Cortex of kidney (tissue), 1 donor: ENCODE measurements around the gene INSM2.

ENCODE experiments used
- DNase-seq: peaks from one replicate; lab custom pipeline; 2025; lab: John Stamatoyannopoulos, UW

Gene INSM2, protein sequence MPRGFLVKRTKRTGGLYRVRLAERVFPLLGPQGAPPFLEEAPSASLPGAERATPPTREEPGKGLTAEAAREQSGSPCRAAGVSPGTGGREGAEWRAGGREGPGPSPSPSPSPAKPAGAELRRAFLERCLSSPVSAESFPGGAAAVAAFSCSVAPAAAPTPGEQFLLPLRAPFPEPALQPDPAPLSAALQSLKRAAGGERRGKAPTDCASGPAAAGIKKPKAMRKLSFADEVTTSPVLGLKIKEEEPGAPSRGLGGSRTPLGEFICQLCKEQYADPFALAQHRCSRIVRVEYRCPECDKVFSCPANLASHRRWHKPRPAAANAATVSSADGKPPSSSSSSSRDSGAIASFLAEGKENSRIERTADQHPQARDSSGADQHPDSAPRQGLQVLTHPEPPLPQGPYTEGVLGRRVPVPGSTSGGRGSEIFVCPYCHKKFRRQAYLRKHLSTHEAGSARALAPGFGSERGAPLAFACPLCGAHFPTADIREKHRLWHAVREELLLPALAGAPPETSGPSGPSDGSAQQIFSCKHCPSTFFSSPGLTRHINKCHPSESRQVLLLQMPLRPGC

DNA sequence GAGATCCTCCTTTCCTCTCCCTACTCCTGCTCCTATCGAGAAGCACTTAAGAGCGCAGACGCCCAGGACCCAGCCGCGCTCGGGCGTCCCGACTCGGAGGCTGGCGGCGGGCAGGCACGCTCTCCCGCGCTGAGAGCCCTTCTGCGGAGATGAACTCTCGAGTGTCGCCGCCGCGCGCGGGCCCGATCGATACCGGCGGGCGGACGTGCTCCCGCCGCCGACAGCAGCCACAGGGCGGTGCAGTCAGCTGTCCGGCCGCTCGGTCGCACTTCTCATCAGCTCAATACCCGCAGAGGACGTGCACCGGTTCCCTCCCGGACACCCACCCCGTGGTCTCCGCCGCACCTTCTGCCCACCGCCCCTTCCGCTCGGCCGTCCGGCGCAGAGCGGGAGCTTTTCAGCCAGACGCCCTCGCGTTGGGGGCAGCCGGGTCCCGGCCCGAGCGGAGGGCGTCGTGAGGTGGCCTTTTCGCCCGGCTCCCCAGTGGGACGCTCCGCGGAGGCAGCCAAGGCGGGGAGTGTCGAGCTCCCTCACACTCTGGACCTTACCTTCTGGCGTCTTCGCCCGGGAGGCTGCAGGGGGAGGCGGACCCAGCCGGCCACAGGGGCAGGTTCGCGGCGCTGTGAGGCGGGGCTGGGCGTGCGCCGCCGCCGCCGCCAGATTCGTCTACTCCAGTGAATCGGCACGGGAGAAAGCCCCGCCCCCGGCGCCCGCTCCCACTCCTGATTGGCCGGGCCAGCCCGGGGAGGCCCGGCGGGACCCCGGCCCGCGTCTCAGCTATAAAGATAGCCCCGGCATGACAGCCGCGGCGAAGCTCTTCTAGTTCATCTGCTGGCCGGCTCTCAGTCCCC is at the start of gene INSM2:
INSM2 (plus strand) TSS at position 808 of the 851 bp plus-strand sequence. CDS start 89 bp downstream, outside the sequence.
- no peak for DNase-seq

DNA sequence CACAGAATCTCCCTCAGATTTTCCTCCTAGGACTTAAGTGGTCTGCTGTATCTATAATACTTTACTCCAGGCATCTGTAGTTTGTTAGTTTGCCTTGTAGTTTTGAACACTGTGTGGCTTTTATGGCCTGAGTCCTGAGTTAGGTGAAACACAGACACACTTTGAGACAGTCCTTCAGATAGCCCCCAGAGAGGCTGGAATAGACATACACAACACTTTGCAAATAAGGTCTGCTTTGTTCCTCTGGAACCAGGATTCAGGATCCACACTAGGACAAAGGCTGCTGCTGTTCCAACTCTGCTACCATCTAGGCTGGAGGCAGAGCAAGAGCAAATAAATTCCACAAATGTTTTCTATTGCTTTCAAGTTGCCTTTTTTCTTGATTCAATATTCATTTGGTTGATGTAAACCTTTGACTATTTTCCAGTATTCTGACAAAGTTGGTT is 41.4 kb upstream of the INSM2 start:
- no peak for DNase-seq

DNA sequence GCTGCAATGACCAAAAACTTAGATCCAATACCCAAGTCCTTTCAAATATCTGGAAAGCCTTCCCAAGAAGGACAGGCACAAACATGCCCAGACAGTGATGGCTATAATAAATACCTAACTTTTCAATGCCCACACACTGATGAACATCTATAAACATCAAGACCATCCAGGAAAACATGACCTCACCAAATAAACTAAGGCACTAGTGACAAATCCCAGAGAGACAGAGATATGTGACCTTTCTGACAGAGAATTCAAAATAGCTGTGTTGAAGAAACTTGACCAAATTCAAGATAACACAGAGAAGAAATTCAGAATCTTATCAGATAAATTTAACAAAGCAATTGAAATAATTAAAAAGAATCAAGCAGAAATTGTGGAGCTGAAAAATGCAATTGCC is 38.7 kb upstream of the INSM2 start:
- DNase-seq, result no peak

DNA sequence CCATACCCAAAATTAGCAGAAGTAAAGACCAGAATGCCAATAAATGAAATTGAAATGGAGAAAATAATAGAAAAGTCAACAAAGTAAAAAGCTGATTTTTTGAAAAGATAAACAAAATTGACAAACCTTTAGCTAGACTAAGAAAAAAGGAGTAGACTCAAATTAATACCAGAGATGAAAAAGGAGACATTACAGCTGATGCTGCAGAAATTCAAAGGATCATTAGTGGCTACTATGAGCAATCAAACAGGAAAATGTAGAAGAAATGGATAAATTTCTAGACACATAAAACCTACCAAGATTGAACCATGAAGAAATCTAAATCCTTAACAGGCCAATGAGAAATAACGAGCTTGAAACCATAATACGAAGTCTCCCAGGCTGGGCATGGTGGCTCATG is 34.8 kb upstream of the INSM2 start:
- no peak for DNase-seq

DNA sequence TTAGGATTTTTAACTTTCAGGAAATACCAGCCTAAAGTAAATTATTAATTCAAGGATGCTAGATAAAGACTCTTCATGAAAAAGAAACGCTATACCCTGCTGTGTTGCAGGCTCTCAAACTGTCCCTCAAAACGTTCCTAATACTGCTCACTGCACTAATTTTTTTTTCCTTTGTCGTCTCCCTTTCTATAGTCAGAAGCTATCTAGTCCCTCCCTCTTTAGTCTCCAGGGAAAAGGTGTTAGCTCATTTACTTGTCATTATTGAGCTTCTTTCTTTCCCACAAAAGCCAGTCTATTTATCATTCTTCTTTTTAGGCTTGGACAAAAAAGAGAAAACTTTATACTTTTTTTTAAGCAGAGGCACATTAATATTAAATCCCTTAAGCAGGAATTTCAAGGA is 30.3 kb upstream of the INSM2 start:
- no peak for DNase-seq

DNA sequence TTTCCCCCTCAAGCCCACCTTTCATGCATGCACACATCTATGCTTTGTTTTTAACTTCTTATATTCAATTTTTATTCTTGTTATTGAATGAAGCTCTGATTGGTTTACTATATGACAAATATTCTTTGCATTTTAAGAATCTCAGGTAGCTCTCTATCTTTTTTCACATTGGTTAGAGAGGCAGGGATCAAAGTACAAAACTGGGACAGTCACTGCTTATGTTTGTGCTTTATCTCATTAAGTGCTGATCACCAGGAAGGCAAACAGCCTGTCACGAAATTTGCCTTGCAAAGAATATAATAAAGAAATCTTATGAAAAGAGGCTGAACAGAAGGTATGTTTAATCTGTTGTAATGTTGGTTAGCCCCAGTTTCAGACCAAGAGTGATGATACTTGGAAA is 29.7 kb upstream of the INSM2 start:
- DNase-seq, result no peak

DNA sequence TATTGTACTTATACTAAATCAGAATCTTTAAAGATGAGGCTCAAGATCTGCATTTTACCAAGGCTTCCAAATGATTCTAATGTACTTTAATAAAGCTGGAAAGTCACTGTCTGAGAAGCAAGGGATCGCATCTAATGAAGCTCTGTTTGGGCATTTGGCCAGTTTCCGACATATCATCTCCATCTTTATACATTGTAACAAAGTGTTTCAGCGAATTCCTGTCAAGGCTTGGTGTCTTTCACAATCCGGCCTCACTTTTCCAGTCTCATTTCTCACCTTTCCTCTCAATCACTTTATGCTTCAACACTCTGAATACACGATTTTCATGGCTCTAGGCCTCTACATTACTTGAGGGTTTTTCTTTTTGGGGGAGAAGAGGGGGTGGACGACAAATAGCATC is 27.5 kb upstream of the INSM2 start:
- DNase-seq, result no peak

DNA sequence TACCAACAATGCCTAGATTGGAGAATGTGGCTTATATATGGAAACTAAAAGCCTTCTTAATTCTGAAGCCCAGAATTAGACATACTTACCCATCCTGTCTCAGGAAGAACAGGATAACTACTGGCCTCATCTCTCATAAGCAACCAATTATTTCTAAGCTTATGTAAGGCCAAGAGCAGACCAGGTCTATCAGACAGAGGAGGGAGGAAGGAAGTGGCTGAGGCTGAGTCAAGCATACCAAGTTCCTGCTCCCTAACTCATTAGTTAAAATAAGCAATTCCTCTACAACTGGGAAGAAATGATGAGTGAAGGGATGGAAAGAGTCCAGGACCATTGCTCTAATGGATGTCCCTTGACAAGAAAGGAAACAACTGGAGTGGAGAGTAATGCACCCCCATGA is 27.0 kb upstream of the INSM2 start:
- DNase-seq, result no peak

DNA sequence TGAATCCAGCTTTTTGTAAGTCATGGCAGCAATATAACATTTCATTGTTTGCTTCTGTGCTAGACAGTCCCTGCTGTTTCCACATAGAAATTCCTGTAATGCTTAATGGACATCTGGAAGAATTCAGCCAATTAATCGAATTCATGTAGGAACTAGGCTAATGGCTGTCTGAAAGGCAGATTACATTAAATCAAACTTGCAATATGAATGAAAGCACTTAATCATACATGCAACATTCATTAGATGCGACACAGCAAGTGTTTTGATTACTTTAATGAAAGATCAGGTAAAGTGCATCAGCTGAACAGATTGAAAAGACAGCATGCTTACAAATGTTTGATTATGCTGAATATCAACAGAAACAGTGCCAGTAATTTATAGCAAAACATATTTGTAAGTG is 24.1 kb upstream of the INSM2 start:
- no peak for DNase-seq

DNA sequence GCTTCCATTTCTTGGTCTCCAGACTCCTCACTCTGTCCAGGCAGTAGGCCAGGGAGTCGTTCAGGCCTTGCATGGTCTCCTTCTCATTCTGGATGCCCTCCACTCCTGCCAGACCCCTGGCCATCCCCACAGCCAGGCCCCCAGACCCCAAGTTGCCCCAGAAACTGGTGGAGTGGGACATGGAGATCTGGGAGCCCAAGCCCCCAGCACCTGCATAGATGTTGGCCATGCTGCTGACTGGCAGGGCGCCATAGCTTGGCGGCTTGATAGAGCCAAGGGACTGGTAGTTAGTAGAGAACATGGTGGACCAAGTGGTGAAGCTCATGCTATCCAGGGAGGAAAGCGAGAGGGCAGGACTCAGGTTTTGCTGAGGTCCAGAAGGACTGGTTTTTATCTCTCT is 21.2 kb upstream of the INSM2 start:
- DNase-seq, result no peak

DNA sequence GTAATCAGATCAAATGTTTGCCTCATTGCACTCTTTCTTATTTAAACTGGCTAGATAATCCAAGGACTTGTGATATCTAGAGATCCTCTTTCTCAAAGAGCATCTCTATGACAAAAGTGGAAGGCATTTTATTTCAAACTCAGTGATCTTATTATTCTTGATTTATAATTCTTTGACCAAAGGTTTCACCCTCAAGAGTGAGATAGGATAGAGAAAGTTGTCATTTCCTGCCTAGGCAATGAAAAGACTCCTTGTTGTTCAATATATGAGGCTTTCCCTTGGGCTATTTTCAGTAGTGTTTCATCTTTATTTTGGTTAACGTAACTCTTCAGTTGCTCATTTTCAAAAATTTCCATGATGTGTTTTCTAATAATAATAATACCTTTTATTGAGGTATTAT is 18.0 kb upstream of the INSM2 start:
- no peak for DNase-seq

DNA sequence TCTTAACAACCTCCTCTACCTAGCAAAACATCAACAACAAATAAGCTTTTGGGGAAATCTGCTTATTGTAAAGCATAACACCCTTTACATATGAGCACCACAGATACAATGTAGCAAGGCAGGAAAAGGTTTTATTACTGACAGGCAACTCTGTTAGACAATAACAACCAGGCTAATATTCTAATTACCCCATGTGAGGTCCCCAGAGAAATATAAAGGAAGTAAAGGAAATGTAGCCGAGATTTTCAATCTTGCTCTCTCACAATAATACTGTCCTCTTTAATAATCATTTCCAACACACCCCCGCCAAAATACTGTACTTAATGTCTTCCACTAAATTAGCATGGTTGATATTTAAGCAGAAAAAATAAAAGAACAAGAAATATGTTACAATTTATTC is 14.0 kb upstream of the INSM2 start:
- DNase-seq, result no peak

DNA sequence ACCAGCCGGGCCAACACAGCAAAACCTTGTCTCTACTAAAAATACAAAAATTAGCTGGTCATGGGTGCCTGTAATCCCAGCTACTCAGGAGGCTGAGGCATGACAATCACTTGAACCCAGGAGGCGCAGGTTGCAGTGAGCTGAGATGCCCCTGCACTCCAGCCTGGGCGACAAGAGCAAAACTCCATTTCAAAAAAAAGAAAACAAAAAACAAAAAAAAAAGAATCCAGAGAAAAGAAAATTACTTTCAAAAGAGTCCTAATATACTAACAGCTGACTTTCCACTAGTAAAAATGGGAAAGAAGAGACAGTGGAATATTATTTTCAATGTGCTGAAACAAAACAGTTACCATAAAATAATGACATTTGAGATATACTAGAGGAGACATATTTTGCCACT is 8.3 kb upstream of the INSM2 start:
- DNase-seq, result no peak

DNA sequence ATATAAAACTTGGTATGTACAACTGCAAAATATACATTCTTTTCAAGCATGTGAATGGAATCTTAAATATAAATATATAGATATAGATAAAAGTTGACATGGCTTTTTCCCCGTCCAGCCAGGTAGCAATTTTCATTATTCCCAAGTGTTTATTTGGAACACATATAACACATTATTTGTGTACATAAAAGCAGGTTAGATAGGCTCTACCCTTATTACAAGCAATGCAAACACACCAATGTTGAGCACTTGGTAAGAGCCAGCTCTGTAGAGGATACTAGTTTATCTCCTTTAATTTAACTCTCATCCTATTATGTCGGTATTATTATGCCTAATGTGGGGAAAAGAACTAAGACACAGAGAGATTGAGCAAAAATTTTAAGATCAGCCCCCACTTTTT is 7.0 kb upstream of the INSM2 start:
- no peak for DNase-seq

DNA sequence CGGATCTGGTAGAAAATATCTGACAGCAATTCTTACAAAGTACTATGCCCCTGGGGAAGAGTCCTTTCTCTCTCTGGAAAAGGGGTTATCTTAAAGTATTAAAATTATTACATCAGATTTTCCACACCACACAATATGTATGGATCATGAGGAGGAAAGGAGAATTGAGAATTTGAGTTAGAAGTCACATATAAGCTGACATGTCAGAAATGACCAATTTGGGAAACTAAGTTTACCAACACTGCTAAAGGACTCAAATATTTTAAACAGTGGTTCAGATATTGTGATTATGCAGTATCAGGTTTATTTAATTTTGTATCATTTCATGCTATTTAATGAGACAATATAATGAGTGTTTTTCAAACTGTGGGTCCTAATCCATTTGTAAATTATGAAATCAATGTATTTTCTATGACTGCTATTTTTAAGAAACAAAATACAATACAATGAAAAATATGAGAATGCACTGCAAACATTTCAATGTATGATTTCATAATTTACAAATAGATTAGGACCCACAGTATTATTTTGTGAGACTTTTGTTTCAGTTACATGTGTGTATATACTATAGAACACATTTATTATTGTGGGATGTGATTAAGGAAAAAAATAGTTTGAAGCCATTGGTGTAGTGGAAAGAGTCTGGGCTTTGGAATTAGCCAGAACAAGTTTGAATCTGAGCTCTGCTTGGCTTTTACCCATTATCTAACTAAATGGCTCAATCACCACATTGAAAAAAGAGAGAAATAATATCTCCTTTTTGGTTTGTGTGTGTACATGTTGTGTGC is 1.8 kb upstream of the INSM2 start:
- no peak for DNase-seq

DNA sequence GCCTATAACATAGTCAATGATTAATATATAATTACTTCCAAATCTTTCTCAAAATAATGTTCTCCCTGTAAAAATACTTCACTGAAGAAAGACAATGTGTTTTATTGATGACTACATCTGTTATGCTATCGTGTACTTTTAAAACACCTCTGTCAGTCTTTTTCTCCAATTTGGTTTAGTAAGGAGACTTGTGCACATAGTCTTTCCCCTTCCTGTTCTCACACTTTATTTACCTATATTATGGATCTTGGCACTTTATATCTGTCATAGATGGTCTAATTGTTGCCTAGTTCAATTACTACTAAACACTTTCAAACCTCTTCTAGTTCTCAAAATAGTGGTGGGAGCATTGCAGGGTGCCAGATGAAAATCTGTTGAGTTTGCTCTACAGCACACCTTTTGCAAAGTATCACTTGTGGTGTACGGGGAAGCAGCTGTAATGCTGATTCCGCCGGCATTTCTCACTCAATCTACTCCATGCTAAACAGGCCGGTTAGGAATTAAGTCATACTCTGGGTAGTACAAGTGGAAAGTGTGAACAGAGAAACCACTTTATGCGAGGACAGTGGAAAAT is 1.1 kb upstream of the INSM2 start:
- DNase-seq, result no peak

DNA sequence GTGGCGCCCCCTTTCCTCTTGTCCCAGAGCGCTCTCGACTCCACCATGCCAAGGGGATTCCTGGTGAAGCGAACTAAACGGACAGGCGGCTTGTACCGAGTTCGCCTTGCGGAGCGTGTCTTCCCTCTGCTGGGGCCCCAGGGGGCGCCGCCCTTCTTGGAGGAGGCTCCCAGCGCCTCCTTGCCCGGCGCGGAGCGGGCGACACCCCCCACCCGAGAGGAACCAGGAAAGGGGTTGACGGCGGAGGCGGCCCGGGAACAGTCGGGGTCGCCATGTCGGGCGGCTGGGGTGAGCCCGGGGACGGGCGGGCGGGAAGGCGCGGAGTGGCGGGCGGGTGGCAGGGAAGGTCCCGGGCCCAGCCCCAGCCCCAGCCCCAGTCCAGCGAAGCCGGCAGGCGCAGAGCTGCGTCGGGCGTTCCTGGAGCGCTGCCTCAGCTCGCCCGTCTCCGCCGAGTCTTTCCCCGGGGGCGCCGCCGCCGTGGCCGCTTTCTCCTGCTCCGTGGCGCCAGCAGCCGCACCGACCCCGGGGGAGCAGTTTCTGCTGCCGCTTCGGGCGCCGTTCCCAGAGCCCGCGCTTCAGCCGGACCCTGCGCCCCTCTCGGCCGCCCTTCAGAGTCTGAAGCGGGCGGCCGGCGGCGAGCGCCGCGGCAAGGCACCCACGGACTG is 376 bp downstream of the INSM2 start:
- no peak for DNase-seq

DNA sequence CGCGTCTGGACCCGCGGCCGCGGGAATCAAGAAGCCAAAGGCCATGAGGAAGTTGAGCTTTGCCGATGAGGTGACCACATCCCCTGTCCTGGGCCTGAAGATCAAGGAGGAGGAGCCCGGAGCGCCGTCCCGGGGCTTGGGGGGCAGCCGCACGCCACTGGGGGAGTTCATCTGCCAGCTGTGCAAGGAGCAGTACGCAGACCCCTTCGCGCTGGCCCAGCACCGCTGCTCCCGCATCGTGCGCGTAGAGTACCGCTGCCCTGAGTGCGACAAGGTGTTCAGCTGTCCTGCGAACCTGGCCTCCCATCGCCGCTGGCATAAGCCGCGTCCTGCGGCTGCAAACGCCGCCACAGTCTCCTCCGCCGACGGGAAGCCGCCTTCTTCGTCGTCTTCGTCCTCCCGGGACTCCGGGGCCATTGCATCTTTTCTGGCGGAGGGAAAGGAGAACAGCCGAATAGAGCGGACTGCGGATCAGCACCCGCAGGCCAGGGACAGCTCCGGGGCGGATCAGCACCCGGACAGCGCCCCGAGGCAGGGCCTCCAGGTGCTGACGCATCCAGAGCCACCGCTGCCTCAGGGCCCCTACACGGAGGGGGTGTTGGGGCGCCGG is 1.0 kb downstream of the INSM2 start:
- no peak for DNase-seq

DNA sequence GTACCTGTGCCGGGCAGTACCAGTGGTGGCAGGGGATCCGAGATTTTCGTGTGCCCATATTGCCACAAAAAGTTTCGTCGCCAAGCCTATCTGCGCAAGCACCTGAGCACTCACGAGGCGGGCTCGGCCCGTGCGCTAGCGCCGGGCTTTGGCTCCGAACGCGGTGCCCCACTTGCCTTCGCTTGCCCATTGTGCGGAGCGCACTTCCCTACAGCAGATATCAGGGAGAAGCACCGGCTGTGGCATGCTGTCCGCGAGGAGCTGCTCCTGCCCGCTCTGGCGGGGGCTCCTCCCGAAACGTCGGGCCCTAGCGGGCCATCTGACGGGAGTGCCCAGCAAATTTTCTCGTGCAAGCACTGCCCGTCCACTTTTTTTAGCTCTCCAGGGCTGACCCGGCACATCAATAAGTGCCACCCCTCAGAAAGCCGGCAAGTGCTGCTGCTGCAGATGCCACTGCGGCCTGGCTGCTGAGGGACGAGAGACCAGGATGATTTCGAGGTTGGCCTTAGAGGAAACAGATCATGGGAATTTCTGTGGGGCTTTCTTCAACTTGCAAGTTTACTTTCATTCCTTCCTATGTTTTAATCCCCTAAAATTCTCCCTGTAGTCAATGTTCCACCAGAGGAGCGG is 1.6 kb downstream of the INSM2 start:
- no peak for DNase-seq

DNA sequence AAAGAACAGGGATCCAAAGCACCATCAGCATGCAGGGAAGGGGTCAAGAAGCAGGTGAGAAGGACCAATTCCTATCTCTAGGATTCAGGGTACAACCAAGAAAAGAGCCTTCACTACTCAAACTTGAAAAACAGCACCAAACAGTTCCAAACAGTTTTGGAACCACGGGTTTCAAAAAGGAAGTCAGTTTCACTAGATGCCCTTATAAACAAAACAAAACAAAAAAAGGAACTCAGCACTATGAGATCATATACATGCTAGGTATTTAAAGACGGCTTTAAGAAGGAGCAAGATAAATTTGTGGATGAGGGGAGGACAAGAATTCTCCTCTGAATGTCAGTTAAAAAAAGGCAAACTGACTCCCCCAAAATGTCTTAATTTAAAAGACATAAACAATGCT is 6.0 kb downstream of the INSM2 start:
- DNase-seq, result no peak
